Liver (tissue), 9 donors: ENCODE data around the gene HMMR. TPM values are rescaled to one million over a fixed set of nuclear protein-coding genes. Genes with fewer than 3 reads are reported as not detected.

Experiments
- DNase-seq: peaks from one replicate; pipeline ENCODE4 v3.0.0-alpha.2; 2017; ENCODE audit warnings: low spot score
- H3K27ac ChIP-seq, 2 donors: one replicate each; pipeline ENCODE4 v1.7.0; 2013; ENCODE audit warnings: inconsistent platforms in 2 of 2, low read length in 2 of 2, control low read depth in 1 of 2, low read depth in 1 of 2, mild to moderate bottlenecking in 1 of 2
- H3K27me3 ChIP-seq, 4 donors: one replicate each; pipeline versions ENCODE4 v1.6.1 to v1.7.0; 2013; ENCODE audit warnings: low read length in 3 of 4, inconsistent platforms in 1 of 4, mild to moderate bottlenecking in 1 of 4, moderate library complexity in 1 of 4; ENCODE audit not compliant: control insufficient read depth in 4 of 4, insufficient read depth in 4 of 4
- H3K36me3 ChIP-seq, 4 donors: one replicate each; pipeline versions ENCODE4 v1.6.1 to v1.7.0; 2013; ENCODE audit warnings: low read length in 3 of 4, mild to moderate bottlenecking in 3 of 4, low read depth in 1 of 4, moderate library complexity in 1 of 4; ENCODE audit not compliant: control insufficient read depth in 4 of 4, insufficient read depth in 3 of 4
- H3K4me1 ChIP-seq, 4 donors: one replicate each; pipeline versions ENCODE4 v1.6.1 to v1.7.0; 2013; ENCODE audit warnings: low read length in 3 of 4, mild to moderate bottlenecking in 3 of 4, moderate library complexity in 1 of 4; ENCODE audit not compliant: control insufficient read depth in 4 of 4, insufficient read depth in 4 of 4
- H3K4me3 ChIP-seq, 3 donors: one replicate each; pipeline versions ENCODE4 v1.6.1 to v1.7.0; 2013; ENCODE audit warnings: low read length in 3 of 3, control low read depth in 1 of 3, low read depth in 1 of 3, mild to moderate bottlenecking in 1 of 3
- H3K9ac ChIP-seq, 2 donors: one replicate each; pipeline ENCODE4 v1.7.0; 2013; ENCODE audit warnings: low read length in 2 of 2, mild to moderate bottlenecking in 2 of 2, moderate library complexity in 2 of 2, control low read depth in 1 of 2, low read depth in 1 of 2
- H3K9me3 ChIP-seq, 4 donors: one replicate each; pipeline versions ENCODE4 v1.6.1 to v1.7.0; 2013; ENCODE audit warnings: low read length in 3 of 4; ENCODE audit not compliant: control insufficient read depth in 4 of 4
- CTCF ChIP-seq: fragments of 150-350 bp; IDR thresholded peaks from 2 replicates; pipeline ENCODE4 v1.5.1; 2017; ENCODE audit warnings: improper control_type of control experiment, low read depth, low read length; ENCODE audit not compliant: missing input control
- EGR1 ChIP-seq, 2 donors: IDR thresholded peaks; 2 replicates each; pipeline ENCODE4 v1.6.1; 2016 to 2018; ENCODE audit warnings: antibody characterized with exemption in 2 of 2, low read depth in 2 of 2
- FOXA1 ChIP-seq: IDR thresholded peaks from 2 replicates; pipeline ENCODE4 v1.6.1; 2016; ENCODE audit warnings: antibody characterized with exemption
- FOXA2 ChIP-seq: IDR thresholded peaks from 2 replicates; pipeline ENCODE4 v1.6.1; 2016; ENCODE audit warnings: antibody characterized with exemption
- GABPA ChIP-seq, 2 donors: IDR thresholded peaks in 1 of 2; conservative IDR thresholded peaks in 1 of 2; 2 replicates each; pipeline ENCODE4 v1.6.1; 2016; ENCODE audit warnings: antibody characterized with exemption in 2 of 2, mild to moderate bottlenecking in 1 of 2, moderate library complexity in 1 of 2
- HNF4A ChIP-seq, 2 donors: conservative IDR thresholded peaks; 2 replicates each; pipeline ENCODE4 v1.6.1; 2016; ENCODE audit warnings: antibody characterized with exemption in 2 of 2, mild to moderate bottlenecking in 2 of 2
- HNF4G ChIP-seq: IDR thresholded peaks from 2 replicates; pipeline ENCODE4 v1.6.1; 2016; ENCODE audit warnings: antibody characterized with exemption
- JUND ChIP-seq, 2 donors: IDR thresholded peaks; 2 replicates each; pipeline ENCODE4 v1.6.1; 2016; ENCODE audit warnings: antibody characterized with exemption in 2 of 2
- MAX ChIP-seq: IDR thresholded peaks from 2 replicates; pipeline ENCODE4 v1.6.1; 2016; ENCODE audit warnings: antibody characterized with exemption
- NR2F2 ChIP-seq: IDR thresholded peaks from 2 replicates; pipeline ENCODE4 v1.6.1; 2016; ENCODE audit warnings: antibody characterized with exemption
- RAD21 ChIP-seq, 2 donors: IDR thresholded peaks; 2 replicates each; pipeline ENCODE4 v1.6.1; 2016; ENCODE audit warnings: antibody characterized with exemption in 2 of 2, mild to moderate bottlenecking in 2 of 2
- RXRA ChIP-seq, 2 donors: IDR thresholded peaks; 2 replicates each; pipeline ENCODE4 v1.6.1; 2017 to 2018; ENCODE audit warnings: antibody characterized with exemption in 2 of 2, mild to moderate bottlenecking in 1 of 2
- SP1 ChIP-seq: IDR thresholded peaks from 2 replicates; pipeline ENCODE4 v1.6.1; 2018; ENCODE audit warnings: antibody characterized with exemption, mild to moderate bottlenecking
- TAF1 ChIP-seq: conservative IDR thresholded peaks from 2 replicates; pipeline ENCODE4 v1.6.1; 2016; ENCODE audit warnings: antibody characterized with exemption, mild to moderate bottlenecking
- YY1 ChIP-seq: IDR thresholded peaks from 2 replicates; pipeline ENCODE4 v1.6.1; 2016; ENCODE audit warnings: antibody characterized with exemption, mild to moderate bottlenecking
- WGBS: extraction: QIAGEN DNeasy Blood & Tissue Kit; methylation state at CpG from one replicate; pipeline ENCODE4 v1.1.7; 2013; 5-methylcytosine and 5-hydroxymethylcytosine counted together
- polyA plus RNA-seq, 2 donors: library from polyadenylated mRNA; stranded (reverse) in 1 of 2; unstranded in 1 of 2; fragments of 200-250 nt in 1 of 2; fragments of >200 nt in 1 of 2; fragmentation: Nextera tagmentation in 1 of 2; extraction: Ambion mirVana in 1 of 2; gene quantifications; one replicate each; pipeline versions ENCODE4 v1.2.1 to v1.2.3, GENCODE V29; 2013 to 2015
- total RNA-seq, 2 donors: library from RNA; depleted of rRNA; stranded (reverse); fragments of >200 nt; gene quantifications; one replicate each; pipeline ENCODE4 v1.2.3, GENCODE V29; 2014
- TF ChIP-seq, protein P1 (sequence below): IDR thresholded peaks from 2 replicates; pipeline ENCODE4 v1.6.1; 2016; ENCODE audit warnings: antibody characterized with exemption
- TF ChIP-seq, protein P2 (sequence below): IDR thresholded peaks from 2 replicates; pipeline ENCODE4 v1.6.1; 2016; ENCODE audit warnings: antibody characterized with exemption
- TF ChIP-seq, protein P3 (sequence below): IDR thresholded peaks from 2 replicates; pipeline ENCODE4 v1.6.1; 2016; ENCODE audit warnings: antibody characterized with exemption, mild to moderate bottlenecking
- donor health status: healthy.
- donor health status: healthy.
- donor health status: healthy.
- donor health status: healthy.
- donor health status: healthy.

Gene HMMR
- total and polyA plus RNA-seq, 4 donors: 0.33 to 48.5 (median 2.3) TPM

DNA sequence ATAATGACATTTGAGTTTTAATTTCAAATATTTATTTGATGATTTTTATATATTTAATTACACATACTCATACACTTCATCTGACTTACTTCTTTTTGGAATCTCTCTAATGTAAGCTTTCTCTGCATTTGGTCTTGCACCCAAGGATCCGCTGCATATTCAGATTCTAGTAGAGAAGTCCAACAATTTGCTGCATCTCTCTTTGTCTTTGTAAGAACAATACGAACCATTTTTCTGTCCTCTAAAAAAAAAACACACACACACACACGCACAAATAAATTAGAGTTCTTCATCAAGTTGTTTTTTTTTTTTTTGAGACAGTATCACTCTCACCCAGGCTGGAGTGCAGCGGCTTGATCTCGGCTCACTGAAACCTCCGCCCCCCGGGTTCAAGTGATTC lies 3.6 kb upstream of the HMMR start:
- H3K4me3 ChIP-seq: no peak overlapping the region
- H3K27ac ChIP-seq: no peak overlapping the region
- no peaks in the 10 kb centered on the region for H3K27me3 ChIP-seq
- H3K36me3 ChIP-seq: peaks cover 0 to 14% (median 3%) of the 10 kb centered on the region in 4 donors
- no peak overlapping the region for H3K9ac ChIP-seq
- H3K4me1 ChIP-seq: peaks cover 9 to 26% (median 22%) of the 10 kb centered on the region in 4 donors
- no peak for DNase-seq
- TF ChIP-seq YY1 (no peak), FOXA2 (no peak), RXRA (IDR thresholded peaks at IDR 0.05) (no peak), SP1 (no peak), CTCF (no peak), RAD21 (IDR thresholded peaks at IDR 0.05) (no peak), MAX (no peak), GABPA (IDR thresholded peaks at IDR 0.05 in 1 of 2, conservative IDR thresholded peaks at IDR 0.05 in 1 of 2) (no peak), HNF4A (conservative IDR thresholded peaks at IDR 0.05) (no peak), HNF4G (no peak), EGR1 (IDR thresholded peaks at IDR 0.05; ENCODE audit: low read depth in 2 of 2) (no peak), FOXA1 (no peak), TAF1 (no peak), JUND (IDR thresholded peaks at IDR 0.05) (no peak), NR2F2 (no peak)
- TF ChIP-seq, protein P1, sequence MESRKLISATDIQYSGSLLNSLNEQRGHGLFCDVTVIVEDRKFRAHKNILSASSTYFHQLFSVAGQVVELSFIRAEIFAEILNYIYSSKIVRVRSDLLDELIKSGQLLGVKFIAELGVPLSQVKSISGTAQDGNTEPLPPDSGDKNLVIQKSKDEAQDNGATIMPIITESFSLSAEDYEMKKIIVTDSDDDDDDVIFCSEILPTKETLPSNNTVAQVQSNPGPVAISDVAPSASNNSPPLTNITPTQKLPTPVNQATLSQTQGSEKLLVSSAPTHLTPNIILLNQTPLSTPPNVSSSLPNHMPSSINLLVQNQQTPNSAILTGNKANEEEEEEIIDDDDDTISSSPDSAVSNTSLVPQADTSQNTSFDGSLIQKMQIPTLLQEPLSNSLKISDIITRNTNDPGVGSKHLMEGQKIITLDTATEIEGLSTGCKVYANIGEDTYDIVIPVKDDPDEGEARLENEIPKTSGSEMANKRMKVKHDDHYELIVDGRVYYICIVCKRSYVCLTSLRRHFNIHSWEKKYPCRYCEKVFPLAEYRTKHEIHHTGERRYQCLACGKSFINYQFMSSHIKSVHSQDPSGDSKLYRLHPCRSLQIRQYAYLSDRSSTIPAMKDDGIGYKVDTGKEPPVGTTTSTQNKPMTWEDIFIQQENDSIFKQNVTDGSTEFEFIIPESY: no peak
- TF ChIP-seq, protein P2, sequence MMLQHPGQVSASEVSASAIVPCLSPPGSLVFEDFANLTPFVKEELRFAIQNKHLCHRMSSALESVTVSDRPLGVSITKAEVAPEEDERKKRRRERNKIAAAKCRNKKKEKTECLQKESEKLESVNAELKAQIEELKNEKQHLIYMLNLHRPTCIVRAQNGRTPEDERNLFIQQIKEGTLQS: no peak
- TF ChIP-seq, protein P3, sequence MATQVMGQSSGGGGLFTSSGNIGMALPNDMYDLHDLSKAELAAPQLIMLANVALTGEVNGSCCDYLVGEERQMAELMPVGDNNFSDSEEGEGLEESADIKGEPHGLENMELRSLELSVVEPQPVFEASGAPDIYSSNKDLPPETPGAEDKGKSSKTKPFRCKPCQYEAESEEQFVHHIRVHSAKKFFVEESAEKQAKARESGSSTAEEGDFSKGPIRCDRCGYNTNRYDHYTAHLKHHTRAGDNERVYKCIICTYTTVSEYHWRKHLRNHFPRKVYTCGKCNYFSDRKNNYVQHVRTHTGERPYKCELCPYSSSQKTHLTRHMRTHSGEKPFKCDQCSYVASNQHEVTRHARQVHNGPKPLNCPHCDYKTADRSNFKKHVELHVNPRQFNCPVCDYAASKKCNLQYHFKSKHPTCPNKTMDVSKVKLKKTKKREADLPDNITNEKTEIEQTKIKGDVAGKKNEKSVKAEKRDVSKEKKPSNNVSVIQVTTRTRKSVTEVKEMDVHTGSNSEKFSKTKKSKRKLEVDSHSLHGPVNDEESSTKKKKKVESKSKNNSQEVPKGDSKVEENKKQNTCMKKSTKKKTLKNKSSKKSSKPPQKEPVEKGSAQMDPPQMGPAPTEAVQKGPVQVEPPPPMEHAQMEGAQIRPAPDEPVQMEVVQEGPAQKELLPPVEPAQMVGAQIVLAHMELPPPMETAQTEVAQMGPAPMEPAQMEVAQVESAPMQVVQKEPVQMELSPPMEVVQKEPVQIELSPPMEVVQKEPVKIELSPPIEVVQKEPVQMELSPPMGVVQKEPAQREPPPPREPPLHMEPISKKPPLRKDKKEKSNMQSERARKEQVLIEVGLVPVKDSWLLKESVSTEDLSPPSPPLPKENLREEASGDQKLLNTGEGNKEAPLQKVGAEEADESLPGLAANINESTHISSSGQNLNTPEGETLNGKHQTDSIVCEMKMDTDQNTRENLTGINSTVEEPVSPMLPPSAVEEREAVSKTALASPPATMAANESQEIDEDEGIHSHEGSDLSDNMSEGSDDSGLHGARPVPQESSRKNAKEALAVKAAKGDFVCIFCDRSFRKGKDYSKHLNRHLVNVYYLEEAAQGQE: no peak
- H3K9me3 ChIP-seq: no peaks in the 10 kb centered on the region
- WGBS: 95% methylated on average over 7 of the region's 7 CpGs
